Uterus (tissue), 4 donors: ENCODE measurements around the gene LRRC8C. TPM values are rescaled to one million over a fixed set of nuclear protein-coding genes. Genes with fewer than 3 reads are reported as not detected.
"Not testable (repeated sequence)": the region's sequence is repeated elsewhere in the genome, so short reads cannot be mapped to it uniquely, and the experiment has no call there.

Experiments used
- DNase-seq, 2 donors: peaks; one replicate each; pipeline ENCODE4 v3.0.0-alpha.2; 2019 to 2020
- H3K27ac ChIP-seq, 2 donors: fragments of 200-600 bp; sonication (generic); 1 replicate in 1 of 2; 2 replicates in 1 of 2; pipeline ENCODE4 v1.5.1; 2016 to 2018
- H3K27me3 ChIP-seq, 2 donors: fragments of 200-600 bp; sonication (generic); one replicate each; pipeline ENCODE4 v1.5.1; 2018 to 2019; ENCODE audit warnings: control low read depth in 1 of 2
- H3K36me3 ChIP-seq, 2 donors: fragments of 200-600 bp; sonication (generic); one replicate each; pipeline ENCODE4 v1.5.1; 2019; ENCODE audit warnings: control low read depth in 1 of 2
- H3K4me1 ChIP-seq, 2 donors: fragments of 200-600 bp; sonication (generic); one replicate each; pipeline ENCODE4 v1.5.1; 2018 to 2019; ENCODE audit warnings: control low read depth in 1 of 2
- H3K4me3 ChIP-seq, 2 donors: fragments of 200-600 bp; sonication (generic); 1 replicate in 1 of 2; 2 replicates in 1 of 2; pipeline ENCODE4 v1.5.1; 2018 to 2019; ENCODE audit warnings: mild to moderate bottlenecking in 1 of 2
- H3K9me3 ChIP-seq, 2 donors: fragments of 200-600 bp; sonication (generic); one replicate each; pipeline ENCODE4 v1.5.1; 2019; ENCODE audit warnings: control low read depth in 1 of 2
- POLR2A ChIP-seq, 2 donors: fragments of 450-650 bp; IDR thresholded peaks; one replicate each; pipeline ENCODE4 v1.6.1; 2016; ENCODE audit warnings: antibody characterized with exemption in 2 of 2, mild to moderate bottlenecking in 1 of 2, moderate library complexity in 1 of 2
- intact Hi-C: fragments of 100-400 bp; cut with DNase I; formaldehyde crosslinking; loops from one replicate; pipeline ENCODE4 v1.15.1; 2023; ENCODE audit warnings: low total_unique reads
- total RNA-seq, 4 donors: library from RNA; depleted of rRNA in 3 of 4; stranded (reverse); fragments of >200 nt in 3 of 4; gene quantifications; one replicate each; pipeline versions ENCODE4 v1.1.0 to v1.2.4, GENCODE V29; 2014 to 2023
- TF ChIP-seq, protein P1 (sequence below), 4 experiments: fragments of 200-600 bp in 2 of 4; fragments of 450-650 bp in 2 of 4; sonication (generic) in 2 of 4; IDR thresholded peaks; one replicate each; pipeline ENCODE4 v1.5.1; 2016 to 2019; ENCODE audit warnings: antibody characterized with exemption in 4 of 4, mild to moderate bottlenecking in 2 of 4, moderate library complexity in 1 of 4
- donor health status: DM: yes; HTN: yes; CAD: no.

The LRRC8C gene
- total RNA-seq, 4 donors from 2014 or later: 10.9 to 23.8 (median 19.8) TPM

DNA sequence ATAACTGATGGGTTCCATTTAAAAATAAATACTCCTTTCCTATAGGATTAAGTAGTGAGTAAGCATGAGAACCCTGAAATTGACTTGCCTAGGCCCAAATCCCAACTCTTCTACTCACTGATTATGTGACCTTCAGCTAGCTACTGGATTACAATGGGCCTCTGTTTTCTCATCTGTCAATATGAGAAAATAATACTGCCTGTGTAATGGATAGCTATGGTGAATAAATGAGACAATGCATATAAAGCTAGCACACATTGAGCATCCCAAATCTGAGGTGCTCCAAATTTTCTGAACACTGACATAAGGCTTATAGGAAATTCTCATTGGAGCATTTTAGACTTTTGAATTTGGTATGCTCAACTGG is 5.3 kb upstream of the LRRC8C start:
- TF ChIP-seq, protein P1, sequence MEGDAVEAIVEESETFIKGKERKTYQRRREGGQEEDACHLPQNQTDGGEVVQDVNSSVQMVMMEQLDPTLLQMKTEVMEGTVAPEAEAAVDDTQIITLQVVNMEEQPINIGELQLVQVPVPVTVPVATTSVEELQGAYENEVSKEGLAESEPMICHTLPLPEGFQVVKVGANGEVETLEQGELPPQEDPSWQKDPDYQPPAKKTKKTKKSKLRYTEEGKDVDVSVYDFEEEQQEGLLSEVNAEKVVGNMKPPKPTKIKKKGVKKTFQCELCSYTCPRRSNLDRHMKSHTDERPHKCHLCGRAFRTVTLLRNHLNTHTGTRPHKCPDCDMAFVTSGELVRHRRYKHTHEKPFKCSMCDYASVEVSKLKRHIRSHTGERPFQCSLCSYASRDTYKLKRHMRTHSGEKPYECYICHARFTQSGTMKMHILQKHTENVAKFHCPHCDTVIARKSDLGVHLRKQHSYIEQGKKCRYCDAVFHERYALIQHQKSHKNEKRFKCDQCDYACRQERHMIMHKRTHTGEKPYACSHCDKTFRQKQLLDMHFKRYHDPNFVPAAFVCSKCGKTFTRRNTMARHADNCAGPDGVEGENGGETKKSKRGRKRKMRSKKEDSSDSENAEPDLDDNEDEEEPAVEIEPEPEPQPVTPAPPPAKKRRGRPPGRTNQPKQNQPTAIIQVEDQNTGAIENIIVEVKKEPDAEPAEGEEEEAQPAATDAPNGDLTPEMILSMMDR (IDR thresholded peaks at IDR 0.05): no peak
- TF ChIP-seq POLR2A (IDR thresholded peaks at IDR 0.05): no peak
- Histone ChIP-seq H3K9me3 (no peaks in the 10 kb centered on the region), H3K4me3 (no peak overlapping the region), H3K4me1 (peaks cover 0 to 4% of the 10 kb centered on the region in 2 donors), H3K36me3 (no peaks in the 10 kb centered on the region), H3K27ac (no peak overlapping the region), H3K27me3 (no peaks in the 10 kb centered on the region)
- intact Hi-C loops: no loop called here
- no peak for DNase-seq

DNA sequence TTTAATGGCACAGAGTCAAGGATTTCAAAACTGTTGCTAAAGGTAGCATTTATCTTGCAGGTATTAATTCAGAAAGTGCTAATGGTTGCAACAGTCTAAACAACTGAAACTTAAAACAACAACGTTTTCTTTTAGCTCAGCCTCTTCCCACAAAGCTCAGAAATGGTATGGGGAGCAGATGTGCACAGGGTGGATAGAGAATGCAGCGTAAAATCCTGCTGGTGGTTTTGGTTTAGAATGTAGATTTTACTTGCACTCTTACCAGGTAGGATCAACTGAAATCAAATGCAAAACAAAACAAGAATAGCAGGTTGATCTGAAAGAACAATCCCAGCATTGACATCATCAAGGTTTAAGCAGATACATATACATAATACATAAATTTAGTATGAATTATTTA is 3.8 kb upstream of the LRRC8C start:
- H3K27ac ChIP-seq: no peak overlapping the region
- H3K9me3 ChIP-seq: no peaks in the 10 kb centered on the region
- H3K4me1 ChIP-seq: peaks cover 0 to 4% of the 10 kb centered on the region in 2 donors
- TF ChIP-seq, protein P1 (IDR thresholded peaks at IDR 0.05): no peak
- no peak for TF ChIP-seq POLR2A (IDR thresholded peaks at IDR 0.05)
- H3K4me3 ChIP-seq: no peak overlapping the region
- H3K36me3 ChIP-seq: no peaks in the 10 kb centered on the region
- H3K27me3 ChIP-seq: no peaks in the 10 kb centered on the region
- DNase-seq: no peak
- intact Hi-C loops: no loop called here

DNA sequence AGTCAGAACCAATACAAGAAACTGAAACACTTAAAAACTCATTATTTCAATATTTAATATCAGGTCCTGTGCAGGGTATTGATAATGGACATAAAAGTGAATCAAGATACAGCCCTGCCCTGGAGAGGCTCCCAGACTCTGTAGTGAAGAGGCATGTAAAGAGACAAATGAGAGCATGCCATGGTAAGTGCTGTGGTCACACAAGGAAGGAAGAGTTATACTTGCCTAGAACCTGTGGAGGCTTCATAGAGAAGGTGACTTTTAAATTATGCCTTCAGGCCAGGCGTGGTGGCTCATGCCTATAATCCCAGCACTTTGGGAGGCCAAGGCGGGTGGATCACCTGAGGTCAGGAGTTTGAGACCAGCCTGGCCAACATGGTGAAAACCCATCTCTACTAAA is 3.3 kb upstream of the LRRC8C start:
- H3K27ac ChIP-seq, H3K4me1 ChIP-seq, DNase-seq, H3K4me3 ChIP-seq, H3K27me3 ChIP-seq, intact Hi-C loops, H3K36me3 ChIP-seq, H3K9me3 ChIP-seq: not testable (repeated sequence)

DNA sequence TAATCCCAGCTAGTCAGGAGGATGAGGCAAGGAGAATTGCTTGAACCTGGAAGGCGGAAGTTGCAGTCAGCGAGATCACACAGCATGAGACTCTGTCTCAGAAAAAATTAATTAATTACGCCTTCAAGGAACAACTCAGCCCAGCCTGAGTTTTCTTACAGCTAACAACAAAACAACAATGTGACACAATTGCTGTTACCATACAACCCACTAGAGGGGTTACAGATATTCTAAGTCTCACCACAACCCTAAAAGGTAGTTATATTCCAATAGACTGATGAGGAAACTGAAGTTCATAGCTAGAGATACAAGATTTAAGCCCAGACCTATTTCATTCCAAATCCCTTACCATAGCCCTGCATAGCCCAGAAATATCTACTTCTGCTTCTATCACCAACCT is 2.9 kb upstream of the LRRC8C start:
- H3K9me3 ChIP-seq: no peaks in the 10 kb centered on the region
- no peaks in the 10 kb centered on the region for H3K36me3 ChIP-seq
- H3K27ac ChIP-seq: no peak overlapping the region
- TF ChIP-seq, protein P1 (IDR thresholded peaks at IDR 0.05): no peak
- no peak for TF ChIP-seq POLR2A (IDR thresholded peaks at IDR 0.05)
- intact Hi-C loops: loop anchor here (10.0 kb wide), 1 partner anchor 135 kb away; no protein-coding TSS in a partner anchor
- DNase-seq: no peak
- H3K4me1 ChIP-seq: peaks cover 0 to 4% of the 10 kb centered on the region in 2 donors
- no peaks in the 10 kb centered on the region for H3K27me3 ChIP-seq
- no peak overlapping the region for H3K4me3 ChIP-seq

DNA sequence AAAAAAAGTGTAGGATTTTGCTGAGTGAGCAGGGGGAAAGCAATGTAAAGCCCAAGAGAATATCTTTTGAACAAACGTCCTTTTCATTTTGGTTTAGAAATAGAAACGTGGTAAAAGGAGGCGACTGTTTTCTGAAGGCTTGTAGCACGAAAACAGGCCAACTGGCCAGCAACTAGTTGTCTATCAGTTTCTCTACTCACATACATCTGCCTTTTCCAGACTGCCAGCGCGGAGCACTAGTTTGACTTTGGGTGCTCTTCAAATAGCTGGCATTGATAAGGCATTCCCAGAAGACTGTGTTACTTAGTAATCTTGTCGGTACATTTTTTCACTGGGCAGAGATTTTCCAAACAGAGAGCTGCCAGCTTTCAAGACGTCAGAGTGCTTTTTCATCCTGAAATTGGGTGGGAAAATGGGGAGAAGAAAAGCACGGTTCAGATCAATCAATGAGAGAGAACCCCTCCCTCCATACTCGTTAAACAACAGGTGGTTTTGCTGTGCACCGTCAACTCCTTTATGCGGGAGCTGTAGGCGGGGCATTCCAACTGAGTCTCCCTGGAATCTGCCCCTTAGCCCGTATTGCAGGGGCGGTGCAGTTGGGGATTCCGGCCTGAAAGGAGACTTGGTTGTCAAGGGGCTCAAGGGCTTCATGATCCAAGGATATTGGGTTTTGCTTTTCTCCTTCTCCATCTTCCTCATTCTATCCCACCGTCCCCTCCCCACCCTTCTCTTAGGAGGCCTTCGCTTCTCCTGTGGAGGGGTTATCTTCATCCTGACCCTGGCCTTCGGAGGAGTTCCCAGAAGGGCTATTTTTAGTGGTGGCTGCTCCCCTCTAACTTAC is 884 bp upstream of the LRRC8C start:
- H3K27me3 ChIP-seq: no peaks in the 10 kb centered on the region
- TF ChIP-seq, protein P1 (IDR thresholded peaks at IDR 0.05): no peak
- TF ChIP-seq POLR2A (IDR thresholded peaks at IDR 0.05): no peak
- peak in 1 of 2 donors; percentile 27 for DNase-seq
- H3K4me3 ChIP-seq: peak overlapping the region; percentile 80 to 94
- peaks cover 0 to 4% of the 10 kb centered on the region in 2 donors for H3K4me1 ChIP-seq
- peak overlapping the region; percentile 93 to 95 for H3K27ac ChIP-seq
- intact Hi-C loops: loop anchor here (10.0 kb wide), 1 partner anchor 133 kb away; no protein-coding TSS in a partner anchor
- no peaks in the 10 kb centered on the region for H3K9me3 ChIP-seq
- no peaks in the 10 kb centered on the region for H3K36me3 ChIP-seq
